ENCODE data around the gene GAK. TPM values are rescaled to one million over a fixed set of nuclear protein-coding genes. Genes with fewer than 3 reads are reported as not detected.

Gene GAK
- polyA plus RNA-seq, 1 donor (not counting 4 experiments of a cell fraction or from before 2014, with no cell fraction given): 18.4 TPM

DNA sequence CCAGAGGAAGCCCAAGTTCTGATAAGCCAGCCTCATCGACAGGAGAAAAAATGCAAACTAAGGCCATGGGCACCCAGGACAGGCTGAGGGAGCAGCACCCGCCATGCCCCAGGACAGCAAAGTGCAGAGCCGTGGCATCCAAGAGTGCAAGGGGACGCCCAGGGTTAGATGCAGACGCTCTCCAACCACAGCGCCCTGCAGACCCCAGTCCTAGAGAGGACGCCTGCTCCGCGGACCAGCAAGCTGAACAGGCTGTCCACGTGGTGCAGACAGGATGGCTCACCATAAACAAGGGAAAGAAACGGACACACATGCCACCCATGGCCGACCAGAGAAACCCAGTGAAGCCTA, 32.6 kb downstream of the GAK start:
- DNase-seq (ENCODE audit: low read depth, low spot score) (no peak), FAIRE-seq (no peak)
- H3K4me2 ChIP-seq (ENCODE audit: control insufficient read depth, extremely low read depth, insufficient read depth, low read depth, low read length): no peak overlapping the region
- no peaks in the 10 kb centered on the region for H3K9me3 ChIP-seq (ENCODE audit: control insufficient read depth, low read depth, low read length)
- H3K4me3 ChIP-seq (ENCODE audit: control insufficient read depth in 2 of 3, extremely low read depth in 1 of 3, insufficient read depth in 2 of 3, low read depth in 1 of 3, low read length in 3 of 3): no peak overlapping the region
- H3K36me3 ChIP-seq (ENCODE audit: control insufficient read depth in 2 of 2, extremely low read depth in 1 of 2, insufficient read depth in 2 of 2, low read length in 2 of 2): peaks cover 7 to 25% of the 10 kb centered on the region in 2 experiments
- no peak overlapping the region for H3K9ac ChIP-seq (ENCODE audit: control insufficient read depth, extremely low read depth, insufficient read depth, low read length)
- H4K20me1 ChIP-seq (ENCODE audit: control insufficient read depth, extremely low read depth, insufficient read depth, low read length): no peaks in the 10 kb centered on the region
- peaks cover 13% of the 10 kb centered on the region for H3K79me2 ChIP-seq (ENCODE audit: control insufficient read depth, insufficient read depth, low read length)
- no peak overlapping the region for H2AFZ ChIP-seq (ENCODE audit: control insufficient read depth, low read length)
- H3K4me1 ChIP-seq (ENCODE audit: control insufficient read depth, extremely low read depth, insufficient read depth, low read length): no peaks in the 10 kb centered on the region
- dilution Hi-C loops (cut with MboI; ENCODE audit: extremely low pct_ligation_motif_present, low sequenced_read_pairs): no loop called here
- no peak overlapping the region for H3K27ac ChIP-seq (ENCODE audit: control insufficient read depth, insufficient read depth, low read length)
- no peaks in the 10 kb centered on the region for H3K27me3 ChIP-seq (ENCODE audit: control insufficient read depth, extremely low read depth, insufficient read depth, low read length)
- no peak for TF ChIP-seq EZH2 (IDR thresholded peaks at IDR 0.05; ENCODE audit: low read length)
- TF ChIP-seq, protein P1, sequence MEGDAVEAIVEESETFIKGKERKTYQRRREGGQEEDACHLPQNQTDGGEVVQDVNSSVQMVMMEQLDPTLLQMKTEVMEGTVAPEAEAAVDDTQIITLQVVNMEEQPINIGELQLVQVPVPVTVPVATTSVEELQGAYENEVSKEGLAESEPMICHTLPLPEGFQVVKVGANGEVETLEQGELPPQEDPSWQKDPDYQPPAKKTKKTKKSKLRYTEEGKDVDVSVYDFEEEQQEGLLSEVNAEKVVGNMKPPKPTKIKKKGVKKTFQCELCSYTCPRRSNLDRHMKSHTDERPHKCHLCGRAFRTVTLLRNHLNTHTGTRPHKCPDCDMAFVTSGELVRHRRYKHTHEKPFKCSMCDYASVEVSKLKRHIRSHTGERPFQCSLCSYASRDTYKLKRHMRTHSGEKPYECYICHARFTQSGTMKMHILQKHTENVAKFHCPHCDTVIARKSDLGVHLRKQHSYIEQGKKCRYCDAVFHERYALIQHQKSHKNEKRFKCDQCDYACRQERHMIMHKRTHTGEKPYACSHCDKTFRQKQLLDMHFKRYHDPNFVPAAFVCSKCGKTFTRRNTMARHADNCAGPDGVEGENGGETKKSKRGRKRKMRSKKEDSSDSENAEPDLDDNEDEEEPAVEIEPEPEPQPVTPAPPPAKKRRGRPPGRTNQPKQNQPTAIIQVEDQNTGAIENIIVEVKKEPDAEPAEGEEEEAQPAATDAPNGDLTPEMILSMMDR (optimal IDR thresholded peaks at IDR 0.05 in 1 of 3, IDR thresholded peaks at IDR 0.05 in 1 of 3, conservative IDR thresholded peaks at IDR 0.05 in 1 of 3; ENCODE audit: extremely low read depth in 1 of 3, insufficient read depth in 2 of 3, low read length in 3 of 3): no peak
- H3K9me1 ChIP-seq (ENCODE audit: control insufficient read depth, extremely low read depth, insufficient read depth, low read length): no peaks in the 10 kb centered on the region

DNA sequence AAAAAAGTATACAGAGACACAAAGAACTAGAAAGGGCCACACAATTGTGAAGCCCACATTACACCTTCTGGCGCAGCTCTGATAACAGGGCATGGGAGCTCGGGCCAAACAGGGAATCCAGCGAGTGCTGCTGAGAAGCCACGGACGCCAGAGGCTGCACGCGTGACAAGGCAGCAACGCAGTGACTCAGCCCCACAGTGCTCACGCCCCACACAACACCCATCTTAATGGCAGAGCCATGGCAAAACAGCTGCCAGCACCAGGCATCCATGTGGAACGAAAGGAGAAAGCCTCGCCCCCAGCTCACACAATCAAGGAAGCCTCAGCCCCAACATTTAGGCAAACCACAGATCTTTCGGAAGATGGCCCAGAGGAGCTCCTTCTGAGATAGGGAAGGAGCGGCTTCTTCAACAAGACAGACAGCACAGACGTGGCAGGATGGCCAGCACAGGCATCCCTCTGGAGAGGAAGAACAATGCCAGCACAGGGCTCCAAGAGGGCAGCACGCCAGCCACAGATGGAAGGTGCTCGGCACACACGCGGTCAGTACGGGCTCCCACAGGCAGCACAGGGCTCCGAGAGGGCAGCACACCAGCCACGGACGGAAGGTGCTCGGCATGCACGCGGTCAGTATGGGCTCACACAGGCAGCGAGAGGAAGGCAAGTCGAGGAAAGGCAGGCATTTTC, 33.1 kb downstream of the GAK start:
- Histone ChIP-seq H3K9me1 (ENCODE audit: control insufficient read depth, extremely low read depth, insufficient read depth, low read length) (no peaks in the 10 kb centered on the region), H3K4me1 (ENCODE audit: control insufficient read depth, extremely low read depth, insufficient read depth, low read length) (no peaks in the 10 kb centered on the region), H3K79me2 (ENCODE audit: control insufficient read depth, insufficient read depth, low read length) (peaks cover 13% of the 10 kb centered on the region), H4K20me1 (ENCODE audit: control insufficient read depth, extremely low read depth, insufficient read depth, low read length) (no peaks in the 10 kb centered on the region), H3K27ac (ENCODE audit: control insufficient read depth, insufficient read depth, low read length) (no peak overlapping the region), H2AFZ (ENCODE audit: control insufficient read depth, low read length) (no peak overlapping the region), H3K36me3 (ENCODE audit: control insufficient read depth in 2 of 2, extremely low read depth in 1 of 2, insufficient read depth in 2 of 2, low read length in 2 of 2) (peaks cover 6 to 27% of the 10 kb centered on the region in 2 experiments), H3K4me2 (ENCODE audit: control insufficient read depth, extremely low read depth, insufficient read depth, low read depth, low read length) (no peak overlapping the region), H3K4me3 (ENCODE audit: control insufficient read depth in 2 of 3, extremely low read depth in 1 of 3, insufficient read depth in 2 of 3, low read depth in 1 of 3, low read length in 3 of 3) (no peak overlapping the region), H3K9ac (ENCODE audit: control insufficient read depth, extremely low read depth, insufficient read depth, low read length) (no peak overlapping the region), H3K27me3 (ENCODE audit: control insufficient read depth, extremely low read depth, insufficient read depth, low read length) (no peaks in the 10 kb centered on the region), H3K9me3 (ENCODE audit: control insufficient read depth, low read depth, low read length) (no peaks in the 10 kb centered on the region)
- FAIRE-seq (no peak), DNase-seq (ENCODE audit: low read depth, low spot score) (no peak)
- dilution Hi-C loops (cut with MboI; ENCODE audit: extremely low pct_ligation_motif_present, low sequenced_read_pairs): no loop called here
- TF ChIP-seq, protein P1 (optimal IDR thresholded peaks at IDR 0.05 in 1 of 3, IDR thresholded peaks at IDR 0.05 in 1 of 3, conservative IDR thresholded peaks at IDR 0.05 in 1 of 3; ENCODE audit: extremely low read depth in 1 of 3, insufficient read depth in 2 of 3, low read length in 3 of 3): no peak
- TF ChIP-seq EZH2 (IDR thresholded peaks at IDR 0.05; ENCODE audit: low read length): no peak

Data from keratinocyte (primary cell).